IPS DF 4.7 (cell line): ENCODE data around the gene SBF2.

Experiments used
- DNase-seq: peaks from one replicate; pipeline ENCODE4 v3.0.0-alpha.2; 2013; ENCODE audit warnings: low spot score; ENCODE audit errors: extremely low read depth

Gene SBF2

GRCh38 chr11:10302359-10302743 is 8.3 kb upstream of the SBF2 start:
- DNase-seq: no peak

GRCh38 chr11:10301656-10302358 is 7.8 kb upstream of the SBF2 start:
- no peak for DNase-seq

GRCh38 chr11:10298342-10298741 is 4.3 kb upstream of the SBF2 start:
- no peak for DNase-seq

GRCh38 chr11:10295064-10295901 is 1.3 kb upstream of the SBF2 start:
- DNase-seq: no peak

GRCh38 chr11:10294290-10294953 is 403 bp upstream of the SBF2 start:
- no peak for DNase-seq

- no peak for DNase-seq
Observed at GRCh38 chr11:10291801-10292638, 2.0 kb downstream of the SBF2 start.

GRCh38 chr11:10289765-10290380 is 4.1 kb downstream of the SBF2 start:
- no peak for DNase-seq

GRCh38 chr11:10288881-10289764 is 4.9 kb downstream of the SBF2 start:
- no peak for DNase-seq

- no peak for DNase-seq
Observed at GRCh38 chr11:10287766-10288715, 6.0 kb downstream of the SBF2 start.

- DNase-seq: no peak
Observed at GRCh38 chr11:10287140-10287539, 6.9 kb downstream of the SBF2 start.

- DNase-seq: no peak
Observed at GRCh38 chr11:10285148-10285802, 8.7 kb downstream of the SBF2 start.

GRCh38 chr11:10283991-10284390 is 10.0 kb downstream of the SBF2 start:
- no peak for DNase-seq

- DNase-seq: no peak
Observed at GRCh38 chr11:10282117-10282516, 11.9 kb downstream of the SBF2 start.

GRCh38 chr11:10275714-10276113 is 18.3 kb downstream of the SBF2 start:
- DNase-seq: no peak

- DNase-seq: no peak
Observed at GRCh38 chr11:10274726-10275125, 19.3 kb downstream of the SBF2 start.

GRCh38 chr11:10273738-10274137 is 20.3 kb downstream of the SBF2 start:
- DNase-seq: no peak

GRCh38 chr11:10272132-10272531 is 21.9 kb downstream of the SBF2 start:
- no peak for DNase-seq

- no peak for DNase-seq
Observed at GRCh38 chr11:10268746-10269488, 25.1 kb downstream of the SBF2 start.
